Smooth muscle cell of the brain vasculature (primary cell): Measurements from ENCODE around the gene FRMD4A.

Experiments
- DNase-seq: peaks from one replicate; pipeline ENCODE4 v3.0.0-alpha.2; 2012; ENCODE audit warnings: low read depth, low spot score

FRMD4A gene

DNA sequence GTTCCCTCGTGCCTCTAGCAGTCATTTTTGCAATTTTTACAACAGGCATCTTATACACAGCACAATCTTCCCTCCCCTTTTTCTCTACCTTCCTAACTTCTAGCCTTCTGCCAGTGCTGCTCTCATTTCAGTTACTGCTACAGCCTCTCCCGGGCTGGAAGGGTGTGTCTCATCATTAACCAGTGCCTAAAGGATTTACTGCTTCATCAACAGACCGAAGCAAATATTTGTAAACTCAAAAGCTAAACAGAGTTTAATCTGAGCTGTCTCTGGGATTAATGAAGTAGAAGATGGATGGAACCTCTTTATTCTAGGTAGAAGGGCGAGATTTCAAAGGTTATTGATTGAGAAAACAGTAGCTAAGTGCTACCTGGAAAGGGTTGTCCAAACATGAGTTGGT lies 649.6 kb downstream of the FRMD4A start:
- no peak for DNase-seq

DNA sequence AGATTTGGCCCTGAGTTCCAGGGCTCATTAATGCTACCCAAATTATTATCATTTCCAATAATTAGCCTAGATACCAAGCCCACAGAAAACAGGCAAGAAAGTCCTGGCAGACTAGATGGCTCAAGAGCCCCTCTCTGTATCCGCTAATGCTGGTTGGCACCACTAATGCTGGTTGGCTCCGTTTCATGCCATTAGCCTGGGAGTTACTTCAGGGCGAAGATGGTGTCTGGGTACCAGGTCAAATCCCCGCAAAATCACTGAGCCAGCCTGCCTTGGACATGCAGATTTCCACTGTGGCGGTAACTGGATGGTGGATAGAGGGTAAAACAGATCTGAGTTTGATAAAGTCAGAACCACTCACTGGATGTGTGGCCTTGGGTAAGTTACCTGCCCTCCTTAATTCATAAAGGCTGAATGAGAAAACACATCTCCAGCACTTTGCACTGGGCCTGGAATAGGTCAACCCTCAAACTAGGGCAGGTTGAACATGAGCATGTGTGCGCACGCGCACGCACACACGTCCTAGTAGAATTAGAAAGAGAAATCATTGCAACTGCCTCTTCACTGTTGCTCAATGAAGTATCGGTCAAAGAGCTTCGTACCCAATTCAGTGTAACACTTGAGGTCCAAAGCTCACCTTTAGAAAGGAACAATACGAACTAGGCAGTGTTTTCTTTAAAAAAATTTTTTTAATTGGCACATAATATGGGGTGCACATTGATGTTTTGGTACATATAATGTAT lies 652.5 kb downstream of the FRMD4A start:
- no peak for DNase-seq

DNA sequence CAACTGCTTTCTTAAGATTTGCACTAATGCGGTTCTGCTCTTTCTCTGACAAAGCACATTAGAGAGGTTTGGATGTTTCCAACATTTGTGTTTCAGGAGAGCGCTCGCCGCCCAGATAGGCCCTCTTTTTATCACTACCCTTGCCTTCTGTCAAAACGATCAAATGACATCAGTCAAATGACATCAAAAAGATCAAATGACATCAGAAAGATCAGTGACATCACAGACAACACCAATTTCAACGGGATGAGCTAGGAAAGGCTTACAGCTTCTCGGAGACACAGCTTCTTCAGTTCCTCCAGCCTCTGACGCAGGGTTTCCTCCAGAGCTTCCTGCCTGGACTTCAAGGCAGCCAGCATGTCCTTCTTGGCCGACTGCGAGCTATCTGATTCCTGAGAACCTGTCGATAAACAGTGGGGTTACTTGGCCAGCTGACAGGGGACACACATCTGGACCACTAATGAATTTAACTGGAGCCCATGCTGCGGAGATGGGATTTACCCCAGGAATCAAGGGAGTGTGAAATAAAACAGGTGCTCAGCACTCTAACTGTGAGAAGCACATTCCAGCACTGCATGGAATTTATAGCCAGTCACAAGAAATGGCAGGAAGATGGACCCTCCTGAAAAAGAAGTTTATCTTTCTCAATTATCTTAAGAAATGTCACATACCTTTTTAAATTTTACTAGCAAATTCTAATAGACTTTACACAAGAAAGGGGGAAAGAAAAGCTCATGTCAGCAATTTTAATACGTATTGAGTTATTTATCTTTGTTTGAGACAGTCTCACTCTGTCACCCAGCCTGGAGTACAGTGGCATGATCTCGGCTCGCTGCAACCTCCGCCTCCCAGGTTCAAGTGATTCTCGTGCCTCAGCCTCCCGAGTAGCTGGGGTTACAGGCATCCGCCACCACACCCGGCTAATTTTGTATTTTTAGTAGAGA lies 655.8 kb downstream of the FRMD4A start:
- DNase-seq = no peak

DNA sequence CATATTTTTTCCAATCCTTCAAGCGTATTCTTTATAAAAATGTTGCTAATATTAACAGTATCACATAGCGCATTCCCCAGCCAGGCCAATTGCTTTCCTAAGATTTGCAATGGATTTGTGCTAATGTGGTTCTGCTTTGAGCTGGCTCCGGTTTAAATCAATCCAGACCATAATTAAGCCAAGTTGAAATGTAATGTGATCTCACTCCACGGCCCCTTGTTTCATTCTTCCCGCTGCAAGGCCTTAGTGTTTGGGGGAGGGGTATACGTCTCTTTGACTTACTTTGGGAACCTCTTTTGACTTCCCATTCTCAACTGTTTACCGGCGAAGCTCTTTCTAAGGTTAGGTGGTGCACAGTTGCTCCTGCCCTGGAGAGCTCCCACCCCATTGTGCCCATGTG lies 657.6 kb downstream of the FRMD4A start:
- no peak for DNase-seq

DNA sequence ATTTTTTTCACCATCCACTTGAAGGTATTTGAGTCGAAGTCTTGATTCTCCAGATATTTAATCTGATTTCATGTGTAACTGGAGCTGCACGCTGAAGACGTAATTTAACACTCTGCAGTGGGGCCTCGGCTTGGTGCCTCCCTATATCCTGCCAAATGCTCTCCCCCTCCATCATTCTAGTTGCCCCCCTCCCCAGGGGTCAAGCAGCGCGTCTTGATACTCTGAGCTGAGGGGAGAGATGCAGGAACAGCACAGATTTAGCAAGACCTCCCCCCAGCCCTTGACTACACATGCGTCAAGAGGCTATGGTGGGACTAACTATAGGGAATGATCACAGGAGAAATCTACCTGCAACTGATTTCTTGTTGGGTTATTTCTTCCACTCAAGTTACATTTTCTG lies 658.2 kb downstream of the FRMD4A start:
- no peak for DNase-seq

DNA sequence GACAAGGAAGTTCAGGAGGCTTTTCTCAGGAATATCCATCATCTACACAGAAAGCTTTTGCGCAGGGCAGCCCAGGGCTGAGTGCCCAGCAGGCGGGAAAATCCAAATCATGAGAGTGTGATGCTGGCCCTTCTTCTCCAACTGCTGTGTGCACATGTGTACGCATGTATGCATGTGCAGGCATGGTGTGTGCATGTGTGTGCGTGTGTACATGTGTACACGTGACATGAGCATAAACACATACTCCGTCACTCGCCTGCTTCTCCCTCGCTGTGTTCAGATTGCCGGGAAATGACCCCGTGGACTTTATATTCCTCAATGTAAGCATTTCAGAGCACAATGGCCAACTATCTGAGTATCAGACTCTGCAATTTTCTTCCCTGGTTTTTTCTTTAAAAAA lies 658.8 kb downstream of the FRMD4A start:
- DNase-seq = no peak

DNA sequence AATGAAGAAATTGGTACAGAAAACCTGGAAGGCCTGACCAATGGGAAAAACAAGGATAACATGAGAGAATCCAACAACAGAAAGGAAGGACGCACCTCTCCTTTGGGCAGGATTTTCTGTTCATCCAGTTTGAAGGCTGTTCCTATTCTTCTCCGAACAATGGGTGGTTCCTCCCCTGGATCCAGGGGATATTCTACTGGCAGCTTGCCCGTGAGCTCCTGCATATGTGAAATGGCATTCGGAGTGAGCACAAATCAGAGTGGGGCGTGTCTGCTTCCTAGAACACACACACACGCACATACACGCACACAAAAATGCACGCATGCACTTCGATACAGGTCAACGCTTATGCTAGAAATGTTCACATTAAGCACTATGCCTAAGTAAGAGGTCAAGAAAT lies 660.4 kb downstream of the FRMD4A start:
- no peak for DNase-seq

DNA sequence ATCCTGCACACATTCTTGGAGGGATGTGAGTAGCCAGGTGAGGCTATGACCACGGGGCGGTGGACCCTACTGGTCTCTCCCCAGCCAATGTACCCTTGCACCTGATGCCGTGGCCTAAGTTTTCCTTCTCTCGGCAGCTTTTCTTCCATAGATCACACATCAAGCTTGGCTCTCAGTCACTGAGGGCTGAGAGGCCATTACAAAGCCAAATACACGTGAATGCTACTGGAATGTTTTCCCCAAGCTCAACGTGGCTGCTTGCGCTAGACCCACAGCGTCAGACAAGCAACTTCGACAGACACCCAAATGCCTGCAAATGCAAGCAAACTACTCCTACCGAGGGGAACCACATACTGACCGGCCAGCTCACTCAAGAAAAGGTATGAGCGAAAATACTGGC lies 660.8 kb downstream of the FRMD4A start:
- DNase-seq = no peak

DNA sequence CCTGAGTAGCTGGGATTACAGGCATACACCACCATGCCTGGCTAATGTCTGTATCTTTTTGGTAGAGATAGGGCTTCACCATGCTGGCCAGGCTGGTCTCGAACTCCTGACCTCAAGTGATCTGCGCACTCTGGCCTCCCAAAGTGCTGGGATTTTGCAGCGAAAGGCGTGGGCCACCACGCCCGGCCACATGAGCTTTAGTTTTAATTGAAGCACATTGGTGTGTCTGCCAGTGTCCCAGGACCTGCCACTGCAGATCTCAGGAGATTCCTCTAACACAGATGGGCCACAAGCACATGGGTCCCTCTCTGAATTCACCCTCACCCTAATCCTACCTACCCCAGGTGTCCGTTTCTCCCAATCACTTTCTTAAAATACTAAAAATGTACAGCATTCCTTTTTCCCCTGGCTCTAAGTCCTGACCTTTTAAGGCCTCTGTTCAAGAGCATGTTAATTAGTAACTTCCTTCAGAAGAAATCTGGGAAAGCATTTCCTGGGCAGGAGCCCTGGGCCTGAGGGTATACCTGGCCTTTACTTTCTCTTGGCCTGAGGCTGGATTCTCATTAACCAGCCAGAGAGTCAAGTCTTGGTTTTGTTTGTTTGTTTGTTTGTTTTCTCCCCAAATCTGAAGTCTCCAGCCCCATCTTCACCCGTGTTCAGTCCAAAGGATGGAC lies 661.4 kb downstream of the FRMD4A start:
- no peak for DNase-seq

DNA sequence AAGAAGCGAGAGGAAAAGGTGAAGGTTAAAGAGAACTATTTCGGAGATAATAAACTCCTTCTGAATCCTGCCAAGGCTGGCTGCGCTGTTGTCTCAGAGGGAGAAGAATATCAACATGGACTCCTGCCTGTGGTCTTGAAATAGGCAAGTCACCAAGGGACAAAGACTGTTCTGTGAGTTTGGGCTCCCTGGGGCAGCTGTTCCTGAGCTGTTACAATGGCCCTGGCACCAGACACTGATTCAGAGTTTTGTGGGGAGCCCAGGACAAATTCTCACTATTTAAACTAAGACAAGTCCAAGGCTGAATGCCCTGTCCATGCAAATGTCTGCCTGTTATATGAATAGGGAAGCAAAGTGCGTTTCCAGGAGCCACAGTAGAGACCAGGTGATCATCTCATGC lies 662.6 kb downstream of the FRMD4A start:
- DNase-seq = no peak

DNA sequence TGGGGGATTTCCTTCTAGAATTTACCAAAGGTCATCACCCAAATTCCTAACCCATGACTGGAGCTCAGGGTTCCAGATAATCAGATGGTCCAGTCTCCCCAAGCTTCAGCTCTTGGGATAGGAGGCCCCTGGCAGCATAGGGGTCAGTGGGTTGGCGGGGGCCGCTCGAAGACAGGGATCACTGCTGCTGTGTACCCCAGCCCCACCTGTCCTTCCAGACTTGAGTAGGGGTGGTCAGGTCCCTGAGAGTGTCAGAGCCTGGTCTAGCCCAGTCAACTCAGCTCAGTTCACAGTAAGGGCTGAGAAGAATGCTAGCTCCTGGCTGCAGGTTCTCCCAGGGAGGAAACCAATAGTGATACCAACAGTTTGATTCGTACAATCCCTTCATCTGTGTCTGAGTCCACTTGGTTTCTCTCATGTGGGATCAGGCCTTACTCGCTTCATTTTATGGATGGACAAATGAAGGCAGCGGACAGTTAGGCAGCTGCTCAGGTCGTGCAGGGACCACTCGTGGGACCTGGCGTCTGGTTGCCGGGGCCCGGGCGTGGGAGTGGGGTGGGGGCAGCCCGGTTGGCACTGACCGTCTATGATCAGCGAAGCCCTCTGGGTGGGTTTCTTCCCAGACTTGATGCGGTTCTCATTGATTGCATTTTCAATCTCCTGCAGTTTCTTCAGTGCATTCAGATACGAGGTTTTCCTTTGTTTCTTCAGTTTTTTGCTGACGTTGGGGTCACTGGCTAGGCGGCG lies 665.0 kb downstream of the FRMD4A start:
- no peak for DNase-seq

DNA sequence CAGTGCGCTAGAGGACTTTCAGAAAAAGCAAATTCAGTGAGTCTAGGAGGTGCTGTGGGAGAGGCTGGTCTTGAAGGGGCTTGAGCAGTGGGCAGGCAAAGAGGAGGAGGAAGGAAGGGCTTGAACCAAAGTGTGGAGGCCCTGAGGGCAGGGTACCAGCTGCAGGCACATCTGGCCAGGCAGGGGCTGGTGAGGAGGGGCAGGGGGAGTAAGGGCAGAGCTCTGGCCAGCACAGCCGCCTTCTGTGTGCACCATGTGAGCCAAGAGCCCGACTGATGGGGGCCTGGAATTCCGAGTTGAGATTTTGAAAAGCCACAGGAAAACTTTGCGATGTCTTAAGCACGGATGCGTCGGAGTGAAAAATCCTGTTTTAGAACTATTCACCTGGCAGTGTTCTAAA lies 669.5 kb downstream of the FRMD4A start:
- no peak for DNase-seq

DNA sequence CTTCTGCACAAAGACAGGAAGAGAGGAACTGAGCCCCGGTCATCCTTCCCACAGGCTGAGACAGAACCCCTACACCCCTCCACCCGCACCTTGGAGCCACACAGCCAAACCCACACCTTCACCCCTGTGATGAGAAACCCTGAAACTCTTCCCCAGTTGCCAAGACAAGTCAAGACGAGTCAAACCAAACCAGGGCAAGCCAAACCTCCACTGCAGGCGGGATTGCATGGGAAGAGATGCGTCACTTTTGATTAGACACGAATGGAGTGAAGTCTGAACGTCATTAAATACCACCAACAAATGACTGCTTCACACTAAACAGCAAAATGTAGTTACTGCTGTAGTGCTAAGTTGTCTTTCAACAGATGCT lies 670.2 kb downstream of the FRMD4A start:
- no peak for DNase-seq

DNA sequence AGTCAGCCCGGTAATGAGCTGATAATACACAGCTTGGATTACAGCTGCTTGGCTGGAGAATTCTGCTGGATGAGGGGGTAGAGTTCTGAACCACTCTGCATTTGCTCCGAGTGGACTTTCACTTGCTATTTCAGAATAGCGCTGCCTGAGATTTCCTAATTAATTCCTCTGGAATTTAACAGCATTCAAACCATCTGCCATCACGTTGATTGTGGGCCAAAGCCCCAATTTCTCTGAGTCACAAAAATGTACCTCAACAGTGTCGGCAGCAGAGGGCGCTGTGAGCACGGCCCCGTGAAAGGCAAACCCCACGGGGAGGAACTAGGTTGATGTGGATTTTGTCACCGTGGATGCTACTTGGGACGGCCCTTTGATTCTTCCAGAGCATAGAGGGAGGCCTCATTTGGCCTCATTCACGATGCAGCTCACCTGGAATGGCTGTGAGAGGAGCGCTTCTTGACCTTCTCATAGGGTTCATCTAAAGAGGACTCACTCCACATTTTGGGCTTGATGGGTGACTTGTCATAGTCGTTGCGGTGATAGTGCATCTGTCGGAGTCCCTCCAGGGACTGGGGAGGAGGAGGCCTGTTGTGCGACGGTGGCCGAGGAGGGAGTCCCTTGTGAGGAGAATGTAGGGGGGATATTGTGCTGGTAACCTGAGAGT lies 670.7 kb downstream of the FRMD4A start:
- no peak for DNase-seq

DNA sequence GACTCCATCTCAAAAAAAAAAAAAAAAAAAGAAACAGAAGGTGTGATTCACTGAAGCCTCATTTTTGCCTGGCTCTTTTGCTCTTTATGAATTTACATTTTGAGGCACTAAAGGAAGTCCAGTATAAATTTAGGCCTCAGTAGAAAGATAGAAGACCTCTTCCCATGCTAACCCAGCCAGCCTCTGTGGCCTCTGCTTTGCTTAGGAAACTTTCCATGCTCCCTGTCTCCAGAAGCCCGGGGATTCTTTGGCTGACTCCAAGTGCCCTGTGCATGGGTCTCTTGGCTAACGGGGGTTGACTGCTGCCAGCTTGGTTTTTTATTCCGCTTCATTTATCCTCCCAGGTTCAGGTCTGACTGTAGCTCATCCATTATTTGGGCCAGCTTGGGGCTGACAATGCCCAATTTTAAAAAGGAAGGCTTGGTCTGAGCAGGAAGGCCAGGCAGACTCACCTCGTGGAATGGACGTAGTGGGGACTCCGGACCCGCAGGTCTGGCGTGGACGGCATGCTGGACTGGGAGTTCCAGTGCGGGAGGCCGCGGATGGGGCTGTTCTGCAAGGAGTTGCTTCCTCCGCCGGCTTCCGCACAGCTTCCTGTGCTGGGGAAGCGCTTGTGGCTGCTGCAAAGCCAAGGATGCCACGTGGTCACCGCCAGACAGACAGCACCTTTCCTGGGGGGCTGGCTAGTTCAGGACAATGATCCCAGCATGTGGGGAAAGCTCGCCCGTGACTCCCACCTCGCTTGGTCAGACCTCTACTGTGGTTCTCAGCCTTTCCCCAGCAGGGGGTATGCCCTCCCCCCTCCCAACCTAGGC lies 671.6 kb downstream of the FRMD4A start:
- DNase-seq = no peak

DNA sequence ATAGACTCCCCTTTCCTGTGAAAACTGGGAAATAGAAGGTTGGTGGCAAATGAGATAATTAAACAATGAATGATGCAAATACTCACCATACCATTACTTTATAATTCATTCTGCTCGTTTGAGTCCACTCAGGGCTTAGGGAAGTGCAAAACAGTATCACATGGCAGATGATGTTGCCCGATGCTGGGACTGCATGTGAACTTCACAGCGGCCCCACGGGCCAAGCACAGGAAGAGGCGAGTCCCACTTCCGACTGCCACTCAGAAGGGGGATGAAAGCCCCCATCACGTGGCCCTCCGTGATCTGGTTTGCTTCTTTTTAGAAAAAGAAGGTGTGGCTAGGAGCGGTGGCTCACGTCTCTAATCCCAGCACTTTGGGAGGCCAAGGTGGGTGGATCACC lies 672.5 kb downstream of the FRMD4A start:
- no peak for DNase-seq

DNA sequence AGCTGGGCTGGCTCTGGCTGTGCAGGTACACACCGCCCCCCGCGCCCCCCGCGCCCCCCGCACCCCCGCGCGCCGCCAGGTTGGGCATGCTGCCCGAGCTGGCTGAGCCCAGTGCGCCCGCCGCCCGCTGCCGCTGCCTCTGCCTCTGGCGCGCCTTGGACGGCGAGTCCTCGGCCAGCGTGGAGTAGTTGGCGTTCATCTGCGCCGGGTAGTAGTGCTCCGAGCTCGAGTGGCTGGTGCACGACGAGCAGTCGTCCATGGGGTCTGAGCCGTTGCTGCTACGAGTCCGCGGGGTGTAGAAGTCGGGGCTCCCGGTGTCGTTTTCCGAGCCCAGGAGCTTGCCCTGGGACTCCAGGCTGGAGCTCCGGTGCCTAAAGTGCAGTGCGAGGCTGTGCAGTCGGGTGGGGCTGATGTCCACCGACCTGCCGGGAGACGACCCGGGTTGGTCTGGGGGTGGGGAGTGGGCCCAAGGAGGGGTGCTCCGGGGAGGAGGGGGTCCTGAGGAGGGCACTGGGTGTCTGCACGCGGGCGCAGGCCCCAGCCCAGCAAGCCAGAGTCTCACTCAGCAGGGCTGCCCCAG lies 673.5 kb downstream of the FRMD4A start:
- no peak for DNase-seq

DNA sequence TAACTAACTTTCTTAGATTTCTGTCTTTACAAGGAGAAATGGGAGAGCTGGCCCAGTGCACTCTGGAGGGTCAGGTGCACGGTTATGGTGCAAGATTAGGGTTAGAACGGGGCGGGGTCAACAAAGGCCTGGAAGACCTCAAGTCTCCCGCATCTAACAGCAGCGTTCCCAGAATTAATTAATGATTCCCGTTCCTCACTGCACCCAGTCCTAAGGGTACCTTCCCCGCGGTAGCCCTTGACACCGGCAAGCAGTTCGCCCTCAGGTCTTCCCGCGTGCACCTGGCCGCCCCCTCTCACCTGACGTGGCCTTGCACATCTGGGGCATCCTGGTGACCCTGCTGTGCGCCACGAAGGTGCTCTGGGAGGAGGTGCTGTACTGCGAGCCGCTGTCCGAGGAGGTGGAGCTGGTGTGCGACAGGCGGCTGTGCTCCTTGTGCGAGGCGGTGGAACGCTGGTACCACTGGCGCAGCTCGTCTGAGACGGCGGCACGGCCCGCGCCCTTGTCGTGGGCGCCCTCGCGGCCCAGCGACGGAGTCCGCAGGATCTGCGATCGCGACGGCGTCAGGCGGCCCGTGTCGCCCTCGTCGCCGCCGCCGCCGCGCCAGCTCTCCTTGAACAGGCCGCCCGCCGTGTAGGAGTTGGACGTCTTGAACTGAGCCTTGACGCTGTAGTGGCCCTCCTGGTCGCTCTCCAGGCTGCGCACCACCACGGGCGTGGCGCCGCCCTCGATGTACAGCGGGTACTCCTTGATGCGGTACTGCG lies 674.2 kb downstream of the FRMD4A start:
- no peak for DNase-seq

DNA sequence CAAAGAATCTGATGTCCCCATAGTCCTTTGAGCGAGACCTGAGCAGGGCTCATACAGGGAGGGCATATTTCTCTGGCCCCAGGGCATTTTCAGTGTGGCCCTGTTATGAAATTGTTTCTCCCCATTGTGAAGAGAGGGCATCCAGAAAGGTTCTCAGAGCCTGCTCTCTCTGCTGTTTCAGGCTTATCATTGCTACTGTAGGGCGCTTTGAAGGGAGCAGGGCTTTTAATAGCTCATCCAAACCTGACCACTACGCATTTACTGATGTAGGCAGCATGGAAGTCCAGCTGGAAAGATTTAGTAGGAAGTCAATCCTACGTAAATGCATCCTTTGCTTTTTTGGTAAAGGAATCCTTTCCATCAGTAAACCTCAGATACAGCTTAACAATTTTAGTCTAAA lies 675.9 kb downstream of the FRMD4A start:
- no peak for DNase-seq
